Gastroesophageal sphincter (tissue), 3 donors: ENCODE measurements around the gene SAMD14.

Source experiments
- CTCF ChIP-seq, 4 experiments: fragments of 200-600 bp in 2 of 4; fragments of 450-650 bp in 2 of 4; sonication (generic) in 1 of 4; IDR thresholded peaks; one replicate each; pipeline ENCODE4 v1.5.1; 2017 to 2019; ENCODE audit warnings: antibody characterized with exemption in 4 of 4, mild to moderate bottlenecking in 2 of 4, moderate library complexity in 2 of 4
- POLR2AphosphoS5 ChIP-seq: sonication (generic); formaldehyde crosslinking; IDR thresholded peaks from one replicate; pipeline ENCODE4 v1.6.1; 2017; ENCODE audit warnings: antibody characterized with exemption

GRCh38 chr17:50076221-50076590 is 53.8 kb downstream of the SAMD14 start:
- TF ChIP-seq CTCF (IDR thresholded peaks at IDR 0.05) (no peak), POLR2AphosphoS5 (no peak)
